HG03342 (cell line): ENCODE measurements around the gene TIMP2.
"Not testable (repeated sequence)": the region's sequence is repeated elsewhere in the genome, so short reads cannot be mapped to it uniquely, and the experiment has no call there.

ENCODE experiments used
- ATAC-seq: cut with Tn5 transposase; IDR thresholded peaks from one replicate; pipeline ENCODE4 v1.9.1; 2021; ENCODE audit warnings: mild to moderate bottlenecking, moderate library complexity; ENCODE audit not compliant: unreplicated experiment

Gene TIMP2

DNA sequence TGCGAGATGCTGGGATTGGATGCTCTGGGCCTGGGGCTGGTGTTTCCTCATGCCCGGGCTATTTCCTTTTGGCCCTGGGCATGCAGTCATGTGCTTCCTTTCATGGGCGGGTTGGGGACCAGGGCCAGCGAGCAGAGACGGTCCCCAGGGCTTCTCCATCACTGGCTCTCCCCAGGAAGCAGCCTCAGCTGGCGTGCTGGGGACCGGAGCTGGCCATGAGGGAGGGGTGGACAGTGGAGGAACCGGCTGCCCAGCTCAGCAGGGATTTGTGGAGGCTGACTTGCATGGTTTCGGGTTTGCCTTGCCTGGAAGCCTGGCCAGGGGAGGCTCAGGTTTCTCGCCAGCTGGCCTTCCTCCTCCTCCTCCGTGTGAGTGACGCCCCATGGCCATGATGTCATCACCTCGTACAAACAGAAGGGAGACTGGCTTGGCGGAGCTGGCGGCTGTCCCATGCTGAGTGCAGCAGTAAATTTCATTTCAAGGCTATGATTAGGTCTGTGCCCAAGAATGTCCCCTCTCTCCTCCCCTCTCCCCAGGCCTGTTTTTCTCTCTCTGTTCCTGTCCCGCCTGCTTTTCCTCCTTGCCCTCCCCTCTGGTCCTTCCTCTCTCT lies 8.9 kb upstream of the TIMP2 start:
- ATAC-seq = no peak

DNA sequence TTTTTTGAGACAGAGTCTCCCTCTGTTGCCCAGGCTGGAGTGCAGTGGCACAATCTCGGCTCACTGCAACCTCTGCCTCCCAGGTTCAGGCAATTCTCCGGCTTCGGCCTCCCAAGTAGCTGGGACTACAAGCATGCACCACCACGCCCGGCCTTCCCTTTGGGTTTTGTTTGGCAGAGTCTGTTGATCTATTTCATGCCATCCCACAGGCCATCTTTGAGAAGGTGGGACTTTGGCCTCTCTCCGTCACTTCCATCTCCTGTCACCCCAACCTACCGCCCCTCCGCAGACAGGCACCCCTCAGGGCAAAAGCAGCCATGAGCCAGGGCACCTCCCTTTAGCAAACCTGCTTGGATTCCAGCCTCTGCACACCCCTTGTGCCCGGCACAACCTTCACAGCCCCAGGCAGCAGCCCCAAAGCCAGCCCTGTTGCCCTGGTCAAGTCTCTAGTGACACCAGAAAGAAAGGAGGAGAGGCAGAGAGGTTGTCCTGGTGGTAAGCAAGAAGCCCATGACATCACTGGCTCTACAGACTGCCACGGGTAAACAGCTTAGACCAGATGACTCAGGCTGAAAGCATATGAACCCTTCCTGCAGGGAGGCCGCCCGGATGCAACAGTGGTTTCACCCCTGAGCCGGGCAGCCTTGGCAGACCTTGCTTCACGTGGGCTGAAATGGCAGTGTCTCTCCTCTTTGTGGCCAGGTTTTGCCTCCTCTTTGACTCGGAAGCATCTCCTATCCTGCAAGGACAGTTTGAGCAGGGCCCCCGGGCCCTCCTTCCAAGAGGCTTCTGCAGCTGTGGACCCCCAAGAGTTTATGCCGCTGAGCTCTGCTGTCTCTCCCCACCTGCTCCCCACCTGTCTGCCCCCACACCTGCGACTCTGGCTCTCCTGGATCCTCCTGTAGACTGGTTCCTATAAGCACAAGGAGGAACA lies 8.1 kb upstream of the TIMP2 start:
- no peak for ATAC-seq

GRCh38 chr17:78929908-78930775 lies 5.0 kb upstream of the TIMP2 start:
- ATAC-seq = no peak

DNA sequence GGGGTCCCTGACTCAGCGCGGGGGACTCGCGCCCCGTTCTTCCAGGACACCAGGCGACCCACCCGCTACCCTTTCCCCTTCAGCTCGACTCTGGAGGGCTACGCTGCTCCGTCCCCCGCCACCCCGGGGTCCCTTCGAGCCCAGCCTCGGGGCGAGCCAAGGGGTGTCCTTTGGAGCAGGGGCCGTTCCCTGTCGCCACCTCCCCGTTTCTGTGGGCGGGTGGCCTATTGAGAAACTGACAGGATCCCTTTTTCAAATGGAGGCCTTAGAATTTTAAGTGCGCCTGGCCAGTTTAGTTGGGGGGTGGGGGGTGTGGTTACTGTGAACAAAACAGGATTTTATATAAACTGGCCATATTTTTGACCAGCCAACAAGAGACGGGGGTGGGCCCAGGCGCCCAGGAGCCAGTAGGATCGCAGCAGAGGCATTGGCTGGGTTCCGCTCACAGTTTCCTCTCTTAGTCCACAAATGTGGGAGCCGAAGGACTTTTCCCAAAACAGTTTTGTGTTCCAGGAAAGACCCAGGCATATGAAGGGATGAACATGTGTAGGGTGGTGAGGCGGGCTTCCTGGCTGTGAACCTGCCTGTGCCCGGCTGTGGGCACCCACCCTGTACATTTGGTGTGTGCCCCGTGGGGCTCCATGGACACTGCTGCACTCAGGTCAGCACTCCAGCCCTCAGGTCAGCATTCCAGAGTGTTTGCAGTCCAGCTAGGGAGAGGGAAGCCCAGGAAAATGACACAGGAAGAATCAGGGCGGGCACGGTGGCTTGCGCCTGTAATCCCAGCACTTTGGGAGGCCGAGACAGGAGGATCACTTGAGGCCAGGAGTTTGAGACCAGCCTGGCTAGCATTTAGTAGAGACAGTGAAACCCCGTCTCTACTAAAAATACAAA lies 722 bp upstream of the TIMP2 start:
- no peak for ATAC-seq

- ATAC-seq = no peak
Measured at GRCh38 chr17:78924481-78925151, 571 bp downstream of the TIMP2 start.

GRCh38 chr17:78923660-78924453 lies 1.3 kb downstream of the TIMP2 start:
- ATAC-seq = no peak

DNA sequence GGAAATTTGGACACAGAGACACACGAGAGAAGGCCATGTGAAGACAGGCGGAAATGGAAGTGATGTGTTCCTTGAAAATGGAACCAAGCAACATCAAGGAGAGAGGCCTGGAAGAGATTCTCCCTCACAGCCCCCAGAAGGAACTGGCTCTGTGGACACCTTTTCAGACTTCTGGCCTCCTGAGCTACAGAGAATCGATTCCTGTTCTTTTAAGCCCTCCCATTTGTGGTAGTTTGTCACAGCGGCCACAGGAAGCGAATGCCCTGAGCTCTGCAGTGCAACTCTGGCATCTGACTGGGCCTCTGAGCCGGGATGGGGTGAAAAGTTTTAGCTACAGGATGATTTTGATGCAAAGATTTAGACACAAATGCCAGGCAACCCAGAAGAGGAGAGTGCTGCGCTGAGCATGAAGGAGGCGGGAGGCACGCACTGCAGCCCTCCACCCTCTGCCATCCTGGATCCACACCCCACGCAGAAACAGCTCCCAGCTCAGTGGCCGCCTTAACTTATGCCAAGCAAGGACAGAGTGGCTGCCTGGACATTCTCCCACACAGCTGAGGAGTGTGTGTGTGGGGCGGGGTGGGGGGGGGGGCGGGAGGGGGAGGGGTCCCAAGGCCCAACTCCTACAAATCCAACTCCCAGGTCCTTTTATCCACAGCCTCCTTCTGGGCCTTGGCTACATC lies 2.2 kb downstream of the TIMP2 start:
- ATAC-seq = no peak

DNA sequence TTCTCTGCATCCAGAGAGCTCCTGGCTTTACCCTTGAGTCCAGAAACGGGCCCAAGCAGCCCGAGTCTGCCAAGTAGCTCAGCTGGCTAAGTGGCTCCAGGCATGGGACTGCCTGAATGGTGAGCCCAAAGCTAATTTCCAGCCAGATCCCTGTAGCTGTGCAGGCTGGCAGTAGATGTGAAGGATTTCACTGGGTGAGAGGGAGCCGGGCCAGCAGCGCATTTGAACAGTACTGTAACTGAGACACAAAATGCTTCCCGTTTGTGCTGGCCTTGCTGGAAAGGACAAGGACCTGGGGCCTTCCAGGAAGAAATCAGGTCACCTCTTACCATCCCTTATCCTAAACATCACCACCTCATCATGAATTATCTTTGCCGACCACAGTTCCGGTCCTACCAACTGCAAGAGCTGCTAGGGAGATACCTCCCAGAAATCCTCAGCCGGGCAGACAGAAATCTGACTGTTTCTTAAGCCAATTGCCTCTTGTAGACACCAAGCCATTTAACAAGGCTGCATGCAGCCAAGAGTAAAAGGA lies 3.7 kb downstream of the TIMP2 start:
- no peak for ATAC-seq

- ATAC-seq = no peak
Measured at GRCh38 chr17:78920528-78920927, 4.7 kb downstream of the TIMP2 start.

DNA sequence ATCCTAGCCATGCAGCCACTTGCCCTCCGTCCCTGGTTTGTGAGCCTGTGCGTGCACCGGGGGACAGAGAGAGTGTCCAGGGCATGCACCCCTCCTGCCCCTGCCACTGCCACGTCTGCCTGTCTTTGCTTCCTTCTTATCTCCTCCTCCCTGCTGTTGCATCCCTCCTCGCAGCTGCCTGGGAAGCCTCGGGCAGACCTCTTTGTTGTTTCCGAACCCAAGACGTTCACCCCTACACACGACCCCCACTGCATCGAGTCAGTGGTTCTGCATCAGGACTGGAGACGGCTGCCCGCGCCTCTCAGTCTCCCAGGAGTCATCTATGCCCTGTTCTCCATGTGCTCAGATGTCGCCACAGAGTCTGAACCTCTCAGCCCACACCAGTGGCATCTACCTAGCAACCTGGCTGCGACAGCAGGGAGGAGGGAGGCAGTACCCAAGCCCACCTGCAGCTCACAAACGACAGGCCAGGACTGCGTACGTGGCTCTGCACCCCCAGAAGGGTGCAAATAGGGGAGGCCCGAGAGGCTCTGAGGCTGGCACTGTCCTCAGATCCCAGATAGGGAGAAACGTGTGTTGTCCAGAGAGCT lies 5.2 kb downstream of the TIMP2 start:
- ATAC-seq = no peak

DNA sequence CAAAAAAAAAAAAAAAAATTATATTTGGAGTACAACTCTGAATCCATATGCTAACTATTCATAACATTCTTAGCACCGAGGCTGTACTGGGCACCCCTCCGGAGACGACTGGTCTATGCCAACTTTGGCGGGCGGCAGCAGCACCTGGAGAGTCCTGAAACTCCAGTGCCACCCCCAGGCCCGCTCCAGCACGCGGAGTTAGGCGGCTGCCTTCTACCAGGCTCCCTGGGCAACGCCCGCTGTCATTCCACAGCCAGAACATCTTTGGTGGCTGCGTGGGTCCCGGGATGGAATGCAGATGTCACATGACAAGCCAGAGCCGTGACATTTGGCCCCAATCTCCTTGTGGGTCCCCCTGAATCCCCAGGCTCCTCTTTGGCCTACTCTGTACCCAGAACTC lies 6.2 kb downstream of the TIMP2 start:
- no peak for ATAC-seq

GRCh38 chr17:78917451-78918275 lies 7.5 kb downstream of the TIMP2 start:
- ATAC-seq = no peak

GRCh38 chr17:78915872-78916632 lies 9.1 kb downstream of the TIMP2 start:
- ATAC-seq = no peak

GRCh38 chr17:78913115-78913514 lies 12.1 kb downstream of the TIMP2 start:
- ATAC-seq = no peak

GRCh38 chr17:78912082-78912481 lies 13.1 kb downstream of the TIMP2 start:
- ATAC-seq = no peak

- not testable (repeated sequence) for ATAC-seq
Measured at GRCh38 chr17:78911543-78911942, 13.6 kb downstream of the TIMP2 start.
